IPS-20b (cell line): ENCODE measurements around the gene MOXD1.
"Not testable (repeated sequence)": the region's sequence is repeated elsewhere in the genome, so short reads cannot be mapped to it uniquely, and the experiment has no call there.

Source experiments
- H3K27ac ChIP-seq: one replicate; pipeline ENCODE4 v1.5.1; 2013; ENCODE audit warnings: low read length
- H3K27me3 ChIP-seq: 2 replicates; pipeline ENCODE4 v1.6.1; 2013; ENCODE audit warnings: mild to moderate bottlenecking, low read length, inconsistent platforms; ENCODE audit not compliant: insufficient read depth
- H3K36me3 ChIP-seq: 2 replicates; pipeline ENCODE4 v1.6.1; 2013; ENCODE audit warnings: low read depth, mild to moderate bottlenecking, inconsistent platforms, low read length, moderate library complexity; ENCODE audit not compliant: insufficient read depth
- H3K4me1 ChIP-seq: 2 replicates; pipeline ENCODE4 v1.6.1; 2013; ENCODE audit warnings: mild to moderate bottlenecking, control low read depth, inconsistent platforms, low read length, moderate library complexity; ENCODE audit not compliant: insufficient read depth
- H3K4me3 ChIP-seq: 2 replicates; pipeline ENCODE4 v1.5.1; 2013; ENCODE audit warnings: mild to moderate bottlenecking, low read length, inconsistent platforms
- H3K9ac ChIP-seq: 2 replicates; pipeline ENCODE4 v1.6.1; 2013; ENCODE audit warnings: low read depth, mild to moderate bottlenecking, inconsistent platforms, low read length, moderate library complexity
- H3K9me3 ChIP-seq: 2 replicates; pipeline ENCODE4 v1.6.1; 2013; ENCODE audit warnings: mild to moderate bottlenecking, low read depth, low read length, inconsistent platforms; ENCODE audit not compliant: insufficient read depth

The MOXD1 gene

GRCh38 chr6:132334521-132334885 lies 66.8 kb downstream of the MOXD1 start:
- no peaks in the 10 kb centered on the region for H3K27me3 ChIP-seq
- H3K27ac ChIP-seq = no peak overlapping the region
- no peaks in the 10 kb centered on the region for H3K4me1 ChIP-seq
- H3K36me3 ChIP-seq = no peaks in the 10 kb centered on the region
- no peak overlapping the region for H3K4me3 ChIP-seq
- H3K9ac ChIP-seq = no peak overlapping the region
- H3K9me3 ChIP-seq = no peaks in the 10 kb centered on the region

GRCh38 chr6:132333639-132334520 lies 67.4 kb downstream of the MOXD1 start:
- H3K4me1 ChIP-seq = no peaks in the 10 kb centered on the region
- no peak overlapping the region for H3K4me3 ChIP-seq
- H3K27ac ChIP-seq = no peak overlapping the region
- no peak overlapping the region for H3K9ac ChIP-seq
- H3K27me3 ChIP-seq = no peaks in the 10 kb centered on the region
- no peaks in the 10 kb centered on the region for H3K9me3 ChIP-seq
- H3K36me3 ChIP-seq = no peaks in the 10 kb centered on the region

- Histone ChIP-seq H3K4me1 (peaks cover 3% of the 10 kb centered on the region; the same call in 1 of the 2 replicates), H3K9me3 (no peaks in the 10 kb centered on the region), H3K36me3 (no peaks in the 10 kb centered on the region), H3K4me3 (no peak overlapping the region), H3K27ac (no peak overlapping the region), H3K9ac (no peak overlapping the region), H3K27me3 (no peaks in the 10 kb centered on the region)
These were observed 70.5 kb downstream of the MOXD1 start for GRCh38 chr6:132330759-132331158.

- Histone ChIP-seq H3K9me3 (no peaks in the 10 kb centered on the region), H3K4me1 (no peaks in the 10 kb centered on the region; the same call in 1 of the 2 replicates), H3K9ac (no peak overlapping the region), H3K27me3 (no peaks in the 10 kb centered on the region), H3K27ac (no peak overlapping the region), H3K4me3 (no peak overlapping the region), H3K36me3 (no peaks in the 10 kb centered on the region)
These were observed 78.9 kb downstream of the MOXD1 start for GRCh38 chr6:132322398-132322797.

GRCh38 chr6:132320007-132320406 lies 81.3 kb downstream of the MOXD1 start:
- Histone ChIP-seq H3K4me3 (no peak overlapping the region), H3K9me3 (no peaks in the 10 kb centered on the region; the same call in 1 of the 2 replicates), H3K27me3 (no peaks in the 10 kb centered on the region), H3K27ac (no peak overlapping the region), H3K9ac (no peak overlapping the region), H3K4me1 (no peaks in the 10 kb centered on the region), H3K36me3 (no peaks in the 10 kb centered on the region)

- Histone ChIP-seq H3K4me3 (no peak overlapping the region), H3K4me1 (no peaks in the 10 kb centered on the region)
These were observed 84.3 kb downstream of the MOXD1 start for GRCh38 chr6:132316970-132317369.

GRCh38 chr6:132314432-132314831 lies 86.8 kb downstream of the MOXD1 start:
- Histone ChIP-seq H3K9me3 (no peaks in the 10 kb centered on the region; the same call in 1 of the 2 replicates), H3K4me3 (no peak overlapping the region), H3K36me3 (no peaks in the 10 kb centered on the region), H3K27ac (no peak overlapping the region), H3K9ac (no peak overlapping the region), H3K4me1 (no peaks in the 10 kb centered on the region), H3K27me3 (no peaks in the 10 kb centered on the region)

More at GRCh38 chr6:132316970-132317369, 84.3 kb downstream of the MOXD1 start:
- Histone ChIP-seq H3K9me3 (no peaks in the 10 kb centered on the region; the same call in 1 of the 2 replicates), H3K27me3 (no peaks in the 10 kb centered on the region), H3K27ac (no peak overlapping the region), H3K36me3 (no peaks in the 10 kb centered on the region), H3K9ac (no peak overlapping the region)

- Histone ChIP-seq H3K27ac (no peak overlapping the region), H3K9me3 (no peaks in the 10 kb centered on the region), H3K27me3 (no peaks in the 10 kb centered on the region), H3K36me3 (no peaks in the 10 kb centered on the region), H3K4me1 (no peaks in the 10 kb centered on the region), H3K9ac (no peak overlapping the region), H3K4me3 (no peak overlapping the region)
These were observed 90.4 kb downstream of the MOXD1 start for GRCh38 chr6:132310921-132311320.

GRCh38 chr6:132310151-132310550 lies 91.1 kb downstream of the MOXD1 start:
- H3K27ac ChIP-seq, H3K27me3 ChIP-seq, H3K9ac ChIP-seq, H3K36me3 ChIP-seq, H3K4me3 ChIP-seq, H3K9me3 ChIP-seq, H3K4me1 ChIP-seq: not testable (repeated sequence)

- H3K4me1 ChIP-seq = no peaks in the 10 kb centered on the region
- no peak overlapping the region for H3K27ac ChIP-seq
- H3K4me3 ChIP-seq = no peak overlapping the region
- H3K36me3 ChIP-seq = no peaks in the 10 kb centered on the region
- H3K9me3 ChIP-seq = no peaks in the 10 kb centered on the region
- H3K27me3 ChIP-seq = no peaks in the 10 kb centered on the region
- H3K9ac ChIP-seq = no peak overlapping the region
These were observed 96.4 kb downstream of the MOXD1 start for GRCh38 chr6:132304891-132305305.

- Histone ChIP-seq H3K4me1 (no peaks in the 10 kb centered on the region), H3K27me3 (no peaks in the 10 kb centered on the region), H3K9me3 (no peaks in the 10 kb centered on the region), H3K4me3 (no peak overlapping the region), H3K27ac (no peak overlapping the region), H3K9ac (no peak overlapping the region), H3K36me3 (no peaks in the 10 kb centered on the region)
These were observed 100.8 kb downstream of the MOXD1 start for GRCh38 chr6:132300323-132300949.
